Germinal center (tissue), 1 donor: ENCODE data around the gene FBXO11.

Experiments used
- DNase-seq: peaks from one replicate; pipeline ENCODE4 v3.0.0; 2012; ENCODE audit warnings: mixed read lengths, low spot score

The FBXO11 gene

GRCh38 chr2:47849368-47849767 is 56.9 kb downstream of the FBXO11 start:
- no peak for DNase-seq

DNA sequence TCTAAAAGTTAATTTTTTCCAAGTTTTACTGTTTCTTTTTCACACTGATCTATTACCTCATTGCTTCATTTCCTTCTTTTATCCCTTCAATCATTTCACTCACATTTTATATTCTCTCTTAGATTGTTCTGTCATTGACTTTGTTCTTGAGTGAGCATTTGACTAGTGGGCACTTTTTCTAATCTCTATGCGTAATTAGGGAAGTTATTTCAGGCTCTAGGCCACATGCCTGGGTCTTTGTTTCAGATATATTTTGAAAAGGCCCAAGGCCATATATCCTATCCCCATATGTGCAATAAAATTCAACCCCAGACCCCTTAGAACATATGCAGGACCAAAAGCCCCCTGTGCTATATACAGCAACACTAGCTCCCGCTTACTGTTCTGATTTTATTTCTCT is 62.1 kb downstream of the FBXO11 start:
- no peak for DNase-seq

- DNase-seq, result no peak
These were observed 62.9 kb downstream of the FBXO11 start for GRCh38 chr2:47843407-47843806.

DNA sequence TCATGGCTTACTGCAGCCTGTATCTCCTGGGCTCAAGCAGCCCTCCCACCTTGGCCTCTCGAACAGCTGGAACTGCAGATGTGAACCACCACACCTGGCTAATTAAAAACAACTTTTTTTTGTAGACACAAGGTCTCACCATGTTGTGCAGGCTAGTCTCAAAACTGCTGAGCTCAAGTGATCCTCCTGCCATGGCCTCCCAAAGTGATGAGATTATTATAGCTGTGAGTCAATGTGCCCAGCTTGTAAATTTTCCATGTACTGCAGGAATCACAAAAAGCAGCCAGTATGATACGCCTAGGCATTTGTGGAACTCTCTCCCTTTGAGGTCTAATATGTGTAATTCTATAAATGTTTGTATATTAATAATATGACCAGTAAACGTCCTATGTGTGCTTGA is 63.5 kb downstream of the FBXO11 start:
- no peak for DNase-seq

- no peak for DNase-seq
These were observed 67.6 kb downstream of the FBXO11 start for GRCh38 chr2:47838686-47839085.

DNA sequence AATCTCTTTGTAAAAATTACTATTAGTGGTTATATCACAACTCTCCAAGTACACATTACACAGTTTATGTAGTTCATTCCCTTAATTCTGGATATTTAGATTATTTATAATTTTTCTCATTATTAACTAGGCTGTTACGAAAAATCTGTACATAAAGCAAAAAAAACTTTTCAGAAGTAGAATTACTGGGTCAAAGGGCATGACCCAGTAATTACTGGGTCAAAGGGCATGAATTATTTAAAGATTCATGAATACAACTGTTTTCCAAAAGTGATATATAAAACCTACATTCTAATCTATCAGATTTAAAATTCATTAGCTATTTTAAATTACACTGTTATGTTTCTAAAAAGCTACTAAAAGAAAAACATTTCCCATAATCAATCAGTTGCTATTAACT is 68.0 kb downstream of the FBXO11 start:
- DNase-seq, result no peak

GRCh38 chr2:47833516-47833968 is 72.8 kb downstream of the FBXO11 start:
- DNase-seq, result peak; percentile 24

GRCh38 chr2:47822518-47822917 is 83.8 kb downstream of the FBXO11 start:
- no peak for DNase-seq

DNA sequence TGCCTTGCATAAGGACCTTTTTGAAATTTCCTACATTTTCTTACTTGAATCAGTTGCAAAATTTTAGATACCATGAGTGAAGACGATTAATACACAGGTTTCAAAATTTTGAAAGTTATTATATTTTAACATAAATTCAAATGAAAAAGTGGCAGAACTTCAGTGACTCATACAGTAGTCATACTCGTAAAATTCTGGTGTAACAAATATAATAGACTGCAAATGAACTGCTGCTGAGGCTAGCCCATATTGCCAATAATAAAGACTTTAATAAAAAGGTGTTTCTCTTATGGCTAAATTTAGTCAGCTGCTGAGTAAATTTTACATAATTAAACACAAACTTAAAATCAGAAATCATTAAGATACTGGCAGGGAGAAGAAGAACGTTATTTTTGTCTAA is 86.5 kb downstream of the FBXO11 start:
- no peak for DNase-seq

DNA sequence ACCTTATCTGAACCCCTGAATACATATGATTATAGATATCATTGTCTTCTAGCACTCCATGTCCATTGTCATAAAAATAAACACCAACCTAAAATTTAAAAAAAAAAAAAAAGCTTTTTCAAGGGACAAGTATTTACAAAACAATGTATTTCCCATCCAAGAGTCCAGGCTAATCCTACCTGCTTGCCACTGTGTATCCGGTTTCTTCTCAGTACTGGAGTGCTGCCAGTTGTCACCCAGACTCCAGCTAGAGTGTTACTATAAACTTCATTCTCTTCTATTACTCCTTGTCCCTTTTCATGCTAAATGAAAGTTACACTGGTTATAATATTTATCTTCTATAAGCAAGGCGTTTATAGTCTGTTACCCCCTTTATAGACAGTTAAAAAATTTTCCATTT is 87.5 kb downstream of the FBXO11 start:
- no peak for DNase-seq

GRCh38 chr2:47815764-47816163 is 90.5 kb downstream of the FBXO11 start:
- DNase-seq, result peak; percentile 62

DNA sequence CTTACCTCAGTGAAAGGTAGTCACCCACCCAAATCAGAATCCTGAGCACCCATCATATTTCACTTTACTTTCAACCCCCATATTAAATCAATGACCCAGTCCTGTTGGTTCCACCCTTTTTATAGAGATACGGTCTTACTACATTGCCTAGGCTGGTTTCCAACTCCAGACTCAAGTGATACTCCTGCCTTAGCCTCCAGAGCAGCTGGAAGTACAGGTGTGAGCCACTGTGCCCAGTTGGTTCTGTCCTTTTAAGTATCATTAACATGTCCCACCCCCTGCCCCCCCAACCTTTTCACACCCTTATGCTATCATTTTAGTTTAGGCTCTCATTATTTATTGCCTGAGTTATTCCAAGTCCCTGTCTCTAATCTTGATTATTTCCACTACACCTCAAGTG is 94.6 kb downstream of the FBXO11 start:
- DNase-seq, result no peak

- DNase-seq, result no peak
These were observed 95.4 kb downstream of the FBXO11 start for GRCh38 chr2:47810850-47811249.

DNA sequence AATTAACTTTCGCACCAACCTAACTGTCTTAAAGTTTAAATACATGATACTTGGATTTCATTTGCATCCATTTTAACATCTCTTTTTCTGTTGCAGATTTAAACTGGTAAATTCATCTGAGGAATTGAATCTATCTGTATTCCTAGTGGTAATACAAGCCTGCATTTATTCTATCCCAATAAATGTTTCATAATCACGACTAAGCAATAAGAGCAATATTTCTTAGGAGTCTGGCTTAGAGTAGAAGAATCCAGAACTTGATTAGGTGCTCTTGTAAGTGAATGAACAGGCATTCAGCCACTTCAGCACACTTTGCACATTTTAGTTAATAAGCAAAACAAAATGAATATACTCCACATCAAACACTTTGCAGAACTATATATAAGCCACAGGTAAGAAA is 96.4 kb downstream of the FBXO11 start:
- no peak for DNase-seq

DNA sequence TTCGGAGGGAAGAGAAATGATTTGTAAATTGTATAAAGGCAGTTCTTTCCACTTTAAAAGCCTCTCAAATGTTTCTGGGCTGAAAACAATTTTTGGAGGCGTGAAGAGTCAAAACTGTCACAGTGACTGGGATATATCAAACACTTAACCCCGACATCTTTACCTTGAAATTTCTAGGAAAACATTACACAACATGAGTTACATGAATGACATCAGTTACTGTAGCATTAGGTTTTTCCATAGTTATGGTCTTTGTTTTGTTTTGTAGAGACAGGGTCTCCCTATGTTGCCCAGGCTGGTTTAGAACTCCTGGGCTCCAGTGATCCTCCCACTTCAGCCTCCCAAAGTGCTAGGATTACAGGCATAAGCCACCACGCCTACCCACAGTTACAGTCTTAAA is 97.7 kb downstream of the FBXO11 start:
- DNase-seq, result no peak

- DNase-seq, result no peak
These were observed 100.4 kb downstream of the FBXO11 start for GRCh38 chr2:47805850-47806249.

DNA sequence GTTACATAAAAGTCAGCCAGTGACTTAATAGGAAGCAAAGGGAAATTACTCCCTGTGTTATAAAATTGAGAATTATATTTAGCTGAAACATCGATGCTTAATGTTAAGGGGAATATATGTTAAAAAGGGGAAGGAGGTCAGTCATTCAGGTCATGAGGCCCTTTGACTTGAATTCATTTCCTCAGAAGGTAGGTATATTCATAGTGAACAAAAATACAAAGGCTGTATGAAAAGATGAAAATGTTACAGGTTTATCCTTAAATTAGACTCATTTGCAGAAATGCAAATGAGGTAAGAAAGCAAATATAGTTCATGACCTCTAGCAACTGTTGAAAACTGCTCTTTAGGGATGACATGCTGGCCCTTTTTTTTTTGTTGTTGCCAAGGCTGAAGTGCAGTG is 102.5 kb downstream of the FBXO11 start:
- DNase-seq, result no peak

GRCh38 chr2:47803363-47803762 is 102.9 kb downstream of the FBXO11 start:
- DNase-seq, result no peak

GRCh38 chr2:47801118-47801517 is 105.2 kb downstream of the FBXO11 start:
- no peak for DNase-seq

GRCh38 chr2:47799031-47799609 is 107.2 kb downstream of the FBXO11 start:
- no peak for DNase-seq

- no peak for DNase-seq
These were observed 107.7 kb downstream of the FBXO11 start for GRCh38 chr2:47798631-47799030.

DNA sequence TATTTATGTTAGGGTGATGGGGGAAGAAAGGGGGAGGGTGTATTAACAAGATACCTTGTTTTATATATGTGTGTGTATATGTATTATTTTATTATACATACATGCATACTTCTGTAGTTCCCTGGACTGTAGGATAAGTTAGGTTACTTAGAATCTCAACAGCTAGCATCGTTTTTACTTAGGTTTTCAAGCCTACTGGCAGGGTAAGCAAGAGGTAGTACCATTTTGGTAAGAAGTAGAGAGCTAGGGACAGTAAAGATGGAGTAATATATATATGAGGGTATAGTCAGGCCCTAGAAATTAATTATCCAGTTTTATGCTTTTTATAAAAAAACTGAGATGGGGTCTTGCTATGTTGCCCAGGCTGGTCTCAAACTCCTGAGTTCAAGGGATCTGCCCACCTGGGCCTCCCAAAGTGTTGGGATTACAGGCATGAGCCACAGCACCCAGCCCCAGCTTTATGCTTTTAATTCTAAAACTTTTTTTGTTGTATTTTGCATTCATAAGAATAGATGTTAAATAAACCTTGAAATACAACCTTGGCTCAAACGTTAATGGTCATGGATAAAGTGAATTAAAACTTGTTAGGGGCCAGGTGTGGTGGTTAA is 110.1 kb downstream of the FBXO11 start:
- no peak for DNase-seq

- DNase-seq, result no peak
These were observed 120.3 kb downstream of the FBXO11 start for GRCh38 chr2:47785986-47786385.

DNA sequence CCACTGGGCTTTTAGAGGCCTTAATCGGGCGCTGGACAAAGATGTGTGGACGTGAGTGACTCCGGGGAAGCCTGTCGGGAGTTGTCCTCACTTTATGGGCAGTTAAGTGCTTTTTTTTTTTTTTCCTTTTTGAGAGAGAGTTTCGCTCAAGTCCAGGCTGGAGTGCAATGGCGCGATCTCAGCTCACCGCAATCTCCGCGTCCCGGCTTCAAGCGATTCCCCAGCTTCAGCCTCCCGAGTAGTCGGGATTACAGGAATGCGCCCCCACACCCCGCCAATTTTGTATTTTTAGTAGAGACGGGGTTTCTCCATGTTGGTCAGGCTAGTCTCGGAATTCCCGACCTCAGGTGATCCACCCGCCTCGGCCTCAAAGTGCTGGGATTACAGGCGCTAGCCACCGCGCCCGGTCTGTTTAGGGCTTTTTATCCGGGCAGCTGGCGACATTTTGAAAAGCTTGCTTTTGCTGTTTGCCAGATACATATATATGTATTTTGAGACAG is 121.9 kb downstream of the FBXO11 start:
- DNase-seq, result no peak
